Inferior parietal cortex (tissue), 1 donor: ENCODE data around the gene HOXD12.

Experiments
- DNase-seq: peaks from one replicate; pipeline ENCODE4 v3.0.0-alpha.2; 2016; ENCODE audit errors: extremely low spot score

The HOXD12 gene

DNA sequence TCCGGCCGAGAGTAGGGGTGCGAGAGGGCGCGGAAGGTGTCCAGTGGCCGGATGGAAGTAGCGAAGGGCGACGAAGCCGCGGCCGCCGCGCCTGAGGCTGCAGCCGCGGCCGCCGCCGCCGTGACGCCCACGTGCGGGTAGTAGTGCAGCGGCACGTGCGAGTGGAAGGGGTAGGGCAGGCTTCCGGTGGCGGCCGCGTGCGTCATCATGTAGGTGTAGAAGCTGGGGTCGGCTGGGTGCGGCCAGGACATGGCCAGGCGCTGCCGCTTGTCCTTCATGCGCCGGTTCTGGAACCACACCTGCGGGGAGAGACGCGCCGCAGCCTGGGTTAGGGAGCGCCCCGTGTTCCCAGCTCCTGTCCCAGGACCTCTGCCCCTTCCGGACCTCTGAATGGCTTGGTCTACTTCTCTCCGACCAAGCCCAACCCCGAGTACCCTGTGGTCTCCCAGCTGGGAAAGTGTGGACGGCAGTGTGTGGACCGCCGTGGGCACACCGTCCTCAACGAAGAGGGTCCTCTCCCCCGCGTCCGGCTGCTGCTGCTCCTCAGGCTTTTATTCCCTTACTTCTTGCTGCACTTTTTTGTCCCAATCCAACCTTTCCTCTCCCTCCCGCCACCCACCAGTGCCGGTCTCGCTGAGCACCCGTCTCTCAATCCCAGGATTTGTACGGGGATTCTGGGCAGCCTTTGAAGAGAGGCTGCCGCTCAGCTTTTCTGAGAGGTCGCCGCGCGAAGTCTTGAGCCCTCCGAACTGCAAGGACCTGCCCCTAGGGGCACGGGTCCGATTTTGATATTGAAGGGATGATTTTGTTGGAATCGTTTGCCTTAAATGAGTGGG lies 18.8 kb upstream of the HOXD12 start:
- DNase-seq, result no peak

DNA sequence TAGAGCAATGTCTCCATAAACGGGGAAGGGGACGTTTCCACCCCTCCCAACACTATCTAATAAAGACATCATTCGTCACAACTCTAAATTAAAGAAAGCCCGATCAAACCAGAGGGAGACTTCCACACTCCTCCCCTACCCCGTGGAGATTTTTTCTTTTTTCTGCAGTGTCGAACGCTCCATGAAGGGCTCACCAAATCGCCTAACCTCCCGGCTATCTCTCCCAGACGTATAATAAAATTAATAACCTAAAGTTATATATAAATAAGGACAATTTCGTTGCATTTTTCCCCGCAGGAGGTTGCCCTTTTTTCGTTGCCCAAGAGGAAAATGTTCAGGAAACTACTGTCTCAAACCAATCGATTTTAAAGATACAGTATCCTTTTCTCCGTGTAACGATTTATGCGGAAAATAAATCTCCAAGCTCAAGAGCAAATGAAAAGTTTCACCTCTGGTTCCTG lies 18.2 kb upstream of the HOXD12 start:
- no peak for DNase-seq

DNA sequence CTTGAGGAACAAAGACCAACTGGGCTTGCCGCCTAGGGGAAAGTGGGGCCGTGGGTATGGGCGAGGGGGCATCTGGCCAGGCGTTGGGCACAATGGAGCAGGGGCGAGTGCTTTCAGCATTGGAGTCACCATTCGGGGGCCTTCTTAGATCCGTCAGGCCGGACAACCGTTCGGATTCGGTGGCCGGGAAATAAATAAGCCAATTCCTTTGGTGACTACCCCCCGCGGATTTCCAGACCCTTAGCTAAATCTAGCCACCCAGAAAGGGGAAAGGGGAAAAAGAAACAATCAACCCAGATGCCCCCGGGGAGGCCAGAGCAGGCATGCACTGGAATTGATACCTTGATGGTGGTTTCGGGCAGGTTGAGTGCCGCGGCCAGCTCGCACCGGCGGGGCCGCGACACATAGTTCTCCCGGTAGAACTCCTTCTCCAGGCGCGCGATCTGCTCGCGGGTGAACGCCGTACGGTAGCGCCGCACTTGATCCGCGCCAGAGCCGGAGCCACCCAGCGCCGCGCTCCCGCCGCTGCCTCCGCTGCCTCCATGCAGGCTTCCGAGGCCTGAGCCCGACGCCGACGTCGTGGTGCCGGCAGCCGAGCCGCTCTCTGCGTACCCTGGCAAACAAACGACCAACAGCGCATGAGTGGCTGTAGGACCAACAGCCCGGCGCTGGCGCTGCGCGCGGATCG lies 17.6 kb upstream of the HOXD12 start:
- no peak for DNase-seq

DNA sequence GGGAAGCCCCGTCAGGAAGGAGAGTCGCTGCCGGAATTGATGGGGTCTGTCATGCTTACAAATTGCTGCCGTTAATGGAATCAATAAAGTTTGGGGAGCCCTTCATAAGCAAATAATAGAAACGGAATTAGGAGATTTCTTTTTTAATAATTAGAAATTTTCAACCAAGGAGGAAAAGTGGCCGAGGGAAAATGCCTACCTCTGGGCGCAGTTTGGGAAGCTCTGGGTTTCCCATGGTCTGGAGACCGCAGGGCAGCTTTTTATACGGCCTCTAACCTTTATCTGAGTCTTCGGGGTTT lies 17.1 kb upstream of the HOXD12 start:
- DNase-seq, result no peak

DNA sequence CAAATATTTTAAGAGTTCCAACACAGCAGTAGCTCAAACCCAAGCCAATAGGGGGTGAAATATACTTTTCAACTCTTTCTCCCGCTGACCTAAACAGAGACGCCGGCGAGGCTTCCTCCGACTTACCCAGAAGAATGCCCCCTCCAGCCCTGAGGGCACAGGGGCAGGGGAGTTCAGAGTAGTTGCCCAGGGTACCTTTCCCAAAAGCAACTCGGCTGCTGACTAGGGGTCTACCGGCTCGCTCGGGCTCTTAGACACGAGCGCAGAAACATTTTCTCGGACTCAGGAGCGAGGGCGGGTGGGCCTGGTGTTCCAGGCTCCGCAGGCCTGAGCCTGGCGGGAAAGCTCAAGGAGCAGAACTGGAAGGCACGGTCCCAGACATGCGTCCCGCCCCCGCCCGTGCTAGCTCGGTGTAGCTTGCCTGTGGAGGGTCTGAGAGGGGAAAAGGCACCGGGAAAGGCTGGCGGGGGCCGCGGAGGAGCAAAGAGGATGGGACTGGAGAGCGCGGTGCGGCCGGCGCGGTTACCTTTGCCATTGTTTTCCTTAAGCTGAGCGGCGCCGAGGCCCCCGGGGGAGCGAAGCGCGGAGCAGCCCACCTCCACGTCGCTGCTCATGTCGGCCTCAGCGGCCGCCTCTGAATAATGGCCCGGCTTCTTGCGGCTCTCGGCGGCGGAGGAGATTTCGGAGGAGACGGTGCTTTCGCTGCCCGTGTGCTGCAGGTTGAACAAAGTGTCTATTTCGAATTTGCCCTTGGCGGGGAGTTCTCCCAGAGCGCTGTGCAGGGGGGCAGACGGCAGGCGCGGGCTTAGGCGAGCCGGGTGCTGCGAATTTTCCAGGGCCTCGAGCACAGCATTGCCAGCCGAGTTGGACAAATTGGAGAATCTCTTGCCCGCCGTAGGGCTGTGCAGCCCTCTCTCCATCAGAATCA lies 16.5 kb upstream of the HOXD12 start:
- no peak for DNase-seq

DNA sequence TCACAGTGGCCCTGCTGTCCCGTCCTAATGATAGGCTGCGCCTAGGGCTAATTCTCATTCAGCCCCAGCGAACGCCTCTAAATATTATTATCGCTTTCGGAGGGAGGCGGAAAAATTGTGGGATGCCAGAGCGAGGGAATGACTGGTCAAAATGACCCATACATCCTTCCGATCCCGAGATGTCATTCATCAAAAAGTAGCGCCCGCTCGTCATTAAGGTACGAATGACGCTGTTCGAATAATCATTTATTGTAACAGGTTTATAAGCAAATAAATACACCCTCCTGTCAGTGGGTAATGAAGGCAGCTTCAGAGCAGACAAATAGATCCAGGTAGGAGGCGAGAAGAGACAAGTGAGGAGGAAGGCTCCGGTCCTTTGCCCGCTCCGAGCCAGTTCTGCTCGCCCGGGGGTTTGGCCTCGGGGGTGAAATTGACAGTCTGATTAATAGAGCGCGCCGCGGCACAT lies 15.8 kb upstream of the HOXD12 start, which contains the start of gene EVX2:
Gene EVX2 (minus strand): TSS at position 167 of the 466 bp plus-strand sequence. CDS start 186 bp downstream, outside the sequence.
- DNase-seq, result no peak

DNA sequence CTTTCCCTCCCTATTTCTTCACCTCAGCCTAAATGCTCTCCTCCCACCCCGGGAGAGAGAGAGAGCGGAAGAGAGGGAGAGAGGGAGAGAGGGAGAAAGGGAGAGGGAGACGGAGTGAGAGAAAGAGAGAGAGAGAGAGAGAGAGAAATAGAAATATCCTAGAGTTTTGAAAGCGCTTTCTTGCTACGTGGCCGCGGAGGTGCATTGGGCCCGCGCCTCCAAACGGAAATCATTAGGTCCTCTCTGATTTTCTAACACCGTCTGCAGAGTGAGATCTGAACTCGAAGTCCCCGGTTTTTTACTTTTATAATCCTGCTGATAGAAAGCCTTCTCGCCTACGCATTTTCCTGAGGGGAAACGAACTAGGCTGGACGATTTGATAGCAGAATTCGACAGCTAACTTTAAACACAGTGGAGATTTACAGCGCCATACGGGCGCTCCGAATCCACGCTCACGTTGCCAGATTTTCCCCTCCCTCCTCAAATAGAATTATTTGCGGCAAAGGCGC lies 14.9 kb upstream of the HOXD12 start:
- no peak for DNase-seq

DNA sequence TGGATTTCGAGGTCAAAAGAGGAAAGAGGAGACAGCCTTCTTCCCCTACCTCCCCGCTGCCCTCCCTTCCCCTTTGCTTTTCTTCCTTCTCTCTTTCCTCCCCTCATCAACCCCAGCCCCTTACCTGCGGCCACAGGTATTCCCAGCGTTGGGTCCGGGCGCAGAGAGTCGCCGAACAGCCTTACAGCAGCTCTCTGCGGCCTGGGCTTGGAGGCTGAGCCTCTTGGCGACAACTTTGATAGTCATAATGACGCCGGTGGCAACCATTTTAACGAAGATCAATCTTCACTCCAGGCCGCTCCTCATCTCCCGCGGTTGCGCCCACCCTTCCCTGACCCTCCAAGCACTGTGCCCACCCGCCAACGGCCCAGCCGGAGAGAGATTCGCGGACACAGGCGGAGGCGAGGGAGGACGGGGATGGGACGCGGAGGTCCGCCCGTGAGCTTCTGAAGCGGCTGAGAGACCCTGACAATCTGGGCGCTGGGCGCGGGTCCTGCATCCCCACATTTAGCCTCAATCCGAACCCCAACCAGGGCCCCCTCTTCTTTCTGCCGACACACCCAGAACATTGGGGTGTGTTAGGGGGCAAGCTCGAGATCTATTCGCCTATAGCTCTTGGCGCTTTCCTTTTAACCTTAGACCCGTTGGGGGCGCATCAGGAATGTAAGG lies 14.3 kb upstream of the HOXD12 start:
- no peak for DNase-seq

DNA sequence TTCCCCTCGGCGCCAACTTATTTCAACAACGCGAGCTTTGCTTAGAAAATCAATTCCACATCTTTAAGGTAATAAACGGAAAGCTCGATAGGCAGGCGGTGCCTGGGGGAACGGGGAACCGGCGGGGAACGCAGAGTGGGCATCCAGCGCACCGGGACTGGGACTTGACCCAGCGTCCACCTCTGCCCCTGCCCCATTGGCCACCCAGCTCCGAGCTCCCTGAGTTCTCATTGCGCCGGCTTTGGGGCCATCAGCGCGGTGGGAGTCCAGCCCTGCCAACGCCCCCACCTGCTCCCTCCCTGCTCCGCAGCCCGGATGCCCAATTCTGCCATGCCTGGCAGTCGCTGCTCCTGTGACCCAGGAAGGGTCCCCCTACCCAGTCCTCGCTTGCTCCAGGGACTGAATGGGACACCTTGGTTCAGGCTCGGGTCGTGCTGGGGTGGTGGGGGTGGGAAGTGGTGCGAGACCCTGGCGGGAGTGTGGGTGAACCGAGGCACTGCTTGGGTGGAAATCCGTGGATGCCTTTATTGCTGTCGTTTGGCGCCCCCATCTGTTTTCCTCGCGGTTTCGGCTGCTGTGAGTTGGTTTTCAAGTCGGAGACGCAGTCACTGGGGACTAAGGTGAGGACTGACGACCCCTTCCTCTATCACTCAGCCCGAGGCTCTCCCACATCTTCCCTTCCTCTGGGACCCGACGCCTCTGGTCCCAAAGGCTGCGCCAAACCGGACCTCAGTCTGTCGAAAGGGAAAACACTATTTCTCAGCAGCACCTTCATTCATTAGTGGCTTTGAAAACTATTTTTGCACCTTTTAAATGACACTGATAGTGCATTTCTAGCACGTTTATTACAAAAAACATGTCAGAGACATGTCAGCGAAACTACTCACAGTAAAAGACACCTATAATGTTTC lies 13.5 kb upstream of the HOXD12 start:
- peak; percentile 50 for DNase-seq

DNA sequence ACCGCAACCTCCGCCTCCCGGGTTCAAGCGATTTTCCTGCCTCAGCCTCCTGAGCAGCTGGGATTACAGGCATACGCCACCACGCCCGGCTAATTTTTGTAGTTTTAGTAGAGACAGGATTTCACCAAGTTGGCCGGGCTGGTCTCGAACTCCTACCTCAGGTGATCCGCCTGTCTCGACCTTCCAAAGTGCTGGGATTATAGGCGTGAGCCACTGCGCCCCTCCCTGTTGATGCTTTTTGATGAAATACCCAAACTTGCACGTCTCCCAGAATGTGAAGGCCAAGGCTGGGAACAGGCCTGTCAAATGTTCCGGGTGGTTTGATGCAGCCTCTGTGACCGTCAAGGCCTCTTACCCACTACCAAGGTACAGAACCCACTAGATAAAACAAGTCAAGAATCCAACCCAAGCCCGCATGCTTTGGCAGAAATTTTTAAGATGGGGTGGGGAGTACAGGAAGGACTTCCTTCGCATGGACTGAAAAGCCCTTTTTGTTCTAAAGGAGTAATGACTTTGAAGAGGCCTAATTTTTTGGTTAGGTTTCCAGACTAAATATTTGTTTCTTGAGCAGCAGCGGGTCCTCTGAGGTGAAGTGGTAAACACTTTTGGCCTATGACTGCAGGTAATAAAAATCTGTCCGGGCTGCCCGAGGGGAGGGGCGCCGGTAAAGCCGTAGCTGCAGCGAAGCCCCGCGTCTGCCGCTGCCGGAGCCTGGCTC lies 12.1 kb upstream of the HOXD12 start:
- no peak for DNase-seq

DNA sequence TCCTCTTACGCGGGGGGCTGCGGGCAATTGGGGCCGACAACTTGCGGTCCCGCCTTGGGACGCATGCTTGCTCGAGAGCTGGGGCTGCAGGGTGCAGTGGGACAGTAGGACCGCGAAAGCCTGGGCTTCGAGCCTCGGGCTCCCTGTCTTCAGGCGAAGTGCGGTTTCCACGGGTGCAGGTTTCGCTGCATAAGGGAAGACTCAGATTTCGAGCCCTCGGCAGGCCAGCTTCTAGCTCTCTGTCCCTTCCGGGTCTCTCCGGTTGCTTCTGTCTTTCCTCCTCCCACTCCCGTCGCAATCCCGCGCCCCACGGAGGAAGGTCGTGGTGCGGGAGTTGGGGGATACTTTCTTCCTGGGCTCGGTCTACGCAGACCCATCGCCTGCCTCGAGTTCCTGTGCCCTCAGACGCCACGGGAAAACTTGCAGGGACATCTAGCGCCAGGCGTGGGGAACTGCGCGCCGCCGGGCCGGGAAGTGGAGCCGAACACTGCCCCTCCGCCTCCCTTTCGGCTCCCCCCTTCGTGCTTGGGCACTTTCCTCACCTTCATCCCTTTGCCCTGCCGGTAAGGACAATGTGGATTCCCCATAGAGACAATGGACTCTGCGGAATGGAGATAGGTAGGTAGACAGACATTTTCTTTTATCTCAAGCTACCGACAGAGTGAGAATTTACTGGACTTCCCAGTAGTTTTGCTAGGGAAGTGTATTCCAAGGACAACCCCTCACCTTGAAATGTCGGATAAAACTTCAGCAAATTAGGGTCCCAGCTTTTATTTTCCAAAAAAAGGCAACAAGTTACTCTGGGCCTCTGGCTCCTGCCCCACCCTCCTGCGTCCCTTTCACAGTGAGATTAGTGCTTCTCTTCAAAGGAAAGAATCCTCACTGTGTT lies 11.3 kb upstream of the HOXD12 start:
- DNase-seq, result no peak

DNA sequence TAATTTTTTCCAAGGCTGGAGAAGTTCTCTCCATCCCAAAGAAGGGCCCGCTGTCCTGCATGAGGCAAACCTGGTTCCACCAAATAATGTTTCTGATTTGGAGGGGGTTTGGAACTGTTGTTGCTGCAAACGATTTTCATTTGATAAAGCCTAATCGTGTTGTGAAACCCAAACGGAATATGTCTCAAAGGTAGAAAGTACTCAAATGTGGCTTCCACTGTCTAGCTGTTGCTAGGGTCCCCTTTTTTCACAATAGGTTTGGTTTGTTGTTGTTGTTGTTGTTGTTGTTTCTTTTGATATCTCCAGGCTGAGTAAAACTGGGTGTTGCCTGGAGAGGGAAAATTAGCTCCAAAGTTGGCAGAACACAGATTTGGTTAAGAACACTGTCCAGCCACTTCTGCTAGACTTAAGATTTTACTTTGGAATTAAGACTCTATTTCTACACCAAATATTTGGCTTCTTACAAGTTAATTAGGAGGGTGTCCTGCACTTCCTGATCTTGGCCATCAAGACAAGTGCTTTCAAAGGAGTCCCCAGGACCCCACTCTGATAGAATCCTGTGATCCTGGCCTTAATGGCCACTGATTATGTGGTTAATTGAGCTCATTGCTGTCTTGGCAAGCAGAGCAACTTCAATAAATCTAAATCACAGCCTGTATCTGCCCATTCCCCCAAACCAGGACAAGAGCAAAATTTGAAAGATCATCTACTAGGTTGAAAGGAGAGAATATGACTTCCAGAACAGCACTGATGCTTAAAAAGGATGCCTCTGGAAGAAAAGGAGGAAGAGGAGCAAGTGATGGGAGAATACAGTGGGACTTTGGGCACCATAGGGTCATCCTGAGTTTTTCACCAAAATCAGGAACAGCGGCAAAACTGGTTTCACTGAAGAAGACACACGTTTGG lies 10.4 kb upstream of the HOXD12 start:
- DNase-seq, result no peak

DNA sequence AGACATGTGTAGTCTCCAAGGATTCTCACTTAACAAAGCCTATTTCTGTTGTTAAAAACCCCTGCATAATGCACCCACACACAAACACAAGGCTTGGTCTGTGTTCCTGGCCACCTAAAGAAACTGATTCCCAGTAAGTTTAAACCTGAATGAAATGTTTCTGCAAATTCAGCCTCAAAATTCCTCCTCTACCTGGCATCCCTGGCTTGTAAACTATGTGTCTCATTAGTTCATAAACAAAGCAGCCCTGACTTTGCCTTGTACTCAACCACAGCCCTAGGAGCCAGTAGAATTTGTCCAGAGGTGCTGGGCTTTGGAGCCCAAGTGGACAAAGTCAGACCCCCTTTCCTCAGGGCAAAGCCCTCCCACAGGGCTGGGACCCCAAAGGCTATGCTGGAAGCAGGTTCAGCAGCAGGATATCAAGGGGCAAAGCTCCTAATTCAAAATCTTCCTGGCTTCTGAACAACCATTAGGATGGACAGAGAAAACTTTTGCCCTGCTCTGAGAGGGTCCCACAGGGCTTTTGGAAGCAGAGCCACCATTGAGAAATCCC lies 9.7 kb upstream of the HOXD12 start:
- no peak for DNase-seq

DNA sequence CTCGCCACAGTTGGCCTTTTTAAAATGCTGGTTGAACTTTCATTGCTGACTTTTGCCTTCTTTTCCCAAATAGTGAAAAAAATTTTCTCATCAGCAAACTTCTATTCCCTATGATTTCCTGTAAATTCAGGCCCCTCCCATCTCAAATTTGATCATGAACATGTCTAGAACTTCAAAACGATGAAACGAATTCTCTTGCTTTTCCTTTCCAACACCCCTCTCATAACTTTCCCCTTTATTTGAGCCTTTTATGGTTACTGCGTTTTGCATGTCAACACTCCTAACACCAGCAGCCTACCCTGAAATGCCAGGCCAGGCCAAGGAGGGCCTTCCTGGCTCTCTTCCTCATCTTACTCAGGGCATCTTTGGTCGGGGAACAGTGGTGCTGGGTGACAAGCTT lies 8.7 kb upstream of the HOXD12 start:
- no peak for DNase-seq

DNA sequence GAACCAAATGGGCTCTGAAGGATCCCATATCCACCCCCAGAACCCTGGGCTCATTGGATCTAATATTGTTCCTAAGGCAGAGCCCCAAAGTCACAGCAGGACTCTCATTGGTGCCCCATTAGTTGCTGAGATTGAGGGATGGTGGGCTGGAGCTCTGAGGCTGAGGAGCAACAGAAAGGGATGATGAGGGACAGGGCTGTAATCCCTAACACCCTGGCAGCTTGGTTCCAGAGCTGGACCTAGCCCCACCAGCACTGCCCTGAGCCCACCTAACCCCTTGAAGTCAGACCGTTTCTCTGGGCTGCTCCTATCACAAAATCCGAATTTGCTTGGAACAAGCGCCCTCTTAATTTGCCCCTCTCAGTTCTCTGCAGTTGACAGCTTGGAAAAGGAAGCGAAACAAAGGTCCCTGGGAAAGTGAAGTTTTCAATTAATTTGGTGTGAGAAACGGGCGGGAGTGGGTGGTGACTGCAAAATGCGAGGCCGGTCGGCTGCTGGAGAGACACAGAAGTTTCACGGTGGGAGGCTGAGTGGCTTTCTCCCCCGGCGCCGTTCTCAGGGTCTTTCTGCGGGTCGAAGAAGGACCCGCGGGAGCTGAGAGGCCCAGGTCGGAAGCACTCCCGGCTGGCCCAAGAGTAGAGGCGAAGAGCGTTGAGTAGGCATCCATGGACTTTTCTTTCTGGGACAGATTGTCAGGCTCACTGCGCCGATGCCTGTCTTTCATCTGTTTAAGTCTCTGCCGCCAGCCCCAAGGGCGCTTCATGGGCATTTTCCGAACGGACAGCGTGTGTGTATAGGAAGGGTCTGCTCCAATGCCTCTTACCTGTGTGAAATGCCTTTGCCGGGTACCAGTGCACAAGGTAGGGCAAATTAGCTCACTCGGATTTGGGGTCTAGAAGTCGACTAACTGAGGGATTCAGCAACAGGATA lies 8.0 kb upstream of the HOXD12 start:
- DNase-seq, result no peak
